ENCODE data around the gene DDI2.

DNA sequence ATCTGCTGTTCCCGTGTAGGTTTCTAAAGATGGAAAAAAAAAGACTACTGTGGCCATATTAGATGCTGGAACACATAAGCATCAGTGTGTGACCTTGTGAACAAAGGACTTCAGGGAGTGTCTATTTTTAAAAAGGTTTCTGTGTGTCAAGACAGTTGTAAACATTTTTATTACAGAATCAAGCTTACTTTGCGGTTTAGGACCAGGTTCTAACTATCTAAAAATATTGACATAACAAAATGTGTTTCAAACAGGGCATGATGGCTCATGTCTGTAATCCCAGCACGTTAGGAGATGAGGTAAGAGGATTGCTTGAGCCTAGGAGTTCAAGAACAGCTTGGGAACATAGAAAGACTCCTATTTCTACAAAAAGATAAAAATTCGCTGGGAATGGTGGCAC lies 7.1 kb upstream of the DDI2 start:
- TF ChIP-seq GABPA (IDR thresholded peaks at IDR 0.05 in 1 of 2, conservative IDR thresholded peaks at IDR 0.05 in 1 of 2): no peak
- TF ChIP-seq, protein P1, sequence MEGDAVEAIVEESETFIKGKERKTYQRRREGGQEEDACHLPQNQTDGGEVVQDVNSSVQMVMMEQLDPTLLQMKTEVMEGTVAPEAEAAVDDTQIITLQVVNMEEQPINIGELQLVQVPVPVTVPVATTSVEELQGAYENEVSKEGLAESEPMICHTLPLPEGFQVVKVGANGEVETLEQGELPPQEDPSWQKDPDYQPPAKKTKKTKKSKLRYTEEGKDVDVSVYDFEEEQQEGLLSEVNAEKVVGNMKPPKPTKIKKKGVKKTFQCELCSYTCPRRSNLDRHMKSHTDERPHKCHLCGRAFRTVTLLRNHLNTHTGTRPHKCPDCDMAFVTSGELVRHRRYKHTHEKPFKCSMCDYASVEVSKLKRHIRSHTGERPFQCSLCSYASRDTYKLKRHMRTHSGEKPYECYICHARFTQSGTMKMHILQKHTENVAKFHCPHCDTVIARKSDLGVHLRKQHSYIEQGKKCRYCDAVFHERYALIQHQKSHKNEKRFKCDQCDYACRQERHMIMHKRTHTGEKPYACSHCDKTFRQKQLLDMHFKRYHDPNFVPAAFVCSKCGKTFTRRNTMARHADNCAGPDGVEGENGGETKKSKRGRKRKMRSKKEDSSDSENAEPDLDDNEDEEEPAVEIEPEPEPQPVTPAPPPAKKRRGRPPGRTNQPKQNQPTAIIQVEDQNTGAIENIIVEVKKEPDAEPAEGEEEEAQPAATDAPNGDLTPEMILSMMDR (IDR thresholded peaks at IDR 0.05; ENCODE audit: low read depth, low read length, missing input control): no peak
- no peak for TF ChIP-seq REST (IDR thresholded peaks at IDR 0.05)
- no peak for TF ChIP-seq RXRA (IDR thresholded peaks at IDR 0.05)
- TF ChIP-seq MAX (IDR thresholded peaks at IDR 0.05): no peak
